Midbrain (tissue), 1 donor: ENCODE measurements around the gene NANOS3.

Experiments
- DNase-seq: peaks from one replicate; lab custom pipeline; 2025; lab: John Stamatoyannopoulos, UW

NANOS3 gene

DNA sequence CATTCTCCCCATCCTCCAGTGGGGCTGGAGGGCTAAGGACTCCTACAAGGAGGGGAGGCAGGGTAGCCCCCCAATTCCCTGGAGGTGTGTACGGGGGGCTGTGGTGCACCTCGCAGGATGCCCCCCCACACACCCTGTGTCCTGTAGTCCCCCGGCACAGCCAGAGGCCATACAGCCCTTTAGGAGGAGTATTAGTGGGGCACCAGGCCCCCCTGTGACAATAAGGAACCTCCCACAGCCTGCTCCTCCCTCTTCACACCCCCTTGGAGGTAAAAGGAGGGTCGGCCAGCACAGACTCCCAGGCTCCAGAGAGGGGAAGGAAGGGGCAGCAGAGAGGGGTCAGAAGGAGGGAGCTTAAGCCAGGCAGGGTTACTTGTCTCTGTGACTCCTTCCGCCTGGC is at the start of gene NANOS3:
NANOS3 (plus strand) TSS at position 301 of the 400 bp plus-strand sequence. CDS start 115 bp downstream, outside the sequence.
- no peak for DNase-seq

DNA sequence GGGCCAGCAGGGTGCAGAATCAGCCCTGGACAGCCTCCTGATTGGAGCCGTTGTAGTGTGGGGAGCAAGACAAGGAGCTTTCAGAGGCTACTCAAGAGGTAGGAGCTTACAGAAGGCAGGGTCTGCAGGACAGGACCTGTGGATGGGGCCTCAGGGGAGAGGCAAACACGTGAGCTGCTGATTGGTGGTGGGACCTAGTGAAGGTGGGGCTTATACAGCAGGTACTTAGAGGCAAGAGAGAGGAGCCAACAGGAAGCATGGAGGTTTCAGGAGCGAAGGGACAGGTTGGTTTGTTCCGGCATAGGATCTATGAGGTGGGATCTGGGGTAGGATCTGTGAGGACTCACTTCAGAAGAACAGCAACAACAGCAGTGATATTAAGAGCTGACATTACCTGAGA is 49.3 kb upstream of the NANOS3 start:
- no peak for DNase-seq

DNA sequence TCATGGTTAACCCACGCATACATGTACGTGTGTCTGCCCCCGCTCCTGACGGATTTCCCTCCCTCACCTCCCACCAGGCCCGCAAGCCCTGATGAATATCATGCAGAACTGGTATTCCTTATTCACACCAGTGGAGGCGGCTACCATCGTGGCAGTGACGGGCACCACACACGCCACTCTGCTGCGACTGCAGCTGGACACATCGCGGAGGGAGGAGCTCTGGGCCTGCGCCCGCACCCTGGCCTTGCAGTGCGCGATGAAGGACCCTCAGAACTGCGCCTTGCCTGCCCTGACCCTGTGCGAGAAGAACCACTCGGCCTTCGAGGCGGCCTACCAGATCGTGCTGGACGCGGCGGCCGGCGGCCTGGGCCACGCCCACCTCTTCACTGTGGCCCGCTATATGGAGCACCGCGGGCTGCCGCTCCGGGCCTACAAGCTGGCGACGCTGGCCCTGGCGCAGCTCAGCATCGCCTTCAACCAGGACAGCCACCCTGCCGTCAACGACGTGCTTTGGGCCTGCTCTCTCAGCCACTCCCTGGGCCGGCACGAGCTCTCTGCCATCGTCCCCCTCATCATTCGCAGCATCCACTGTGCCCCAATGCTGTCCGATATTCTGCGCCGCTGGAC is 46.7 kb upstream of the NANOS3 start:
- no peak for DNase-seq

DNA sequence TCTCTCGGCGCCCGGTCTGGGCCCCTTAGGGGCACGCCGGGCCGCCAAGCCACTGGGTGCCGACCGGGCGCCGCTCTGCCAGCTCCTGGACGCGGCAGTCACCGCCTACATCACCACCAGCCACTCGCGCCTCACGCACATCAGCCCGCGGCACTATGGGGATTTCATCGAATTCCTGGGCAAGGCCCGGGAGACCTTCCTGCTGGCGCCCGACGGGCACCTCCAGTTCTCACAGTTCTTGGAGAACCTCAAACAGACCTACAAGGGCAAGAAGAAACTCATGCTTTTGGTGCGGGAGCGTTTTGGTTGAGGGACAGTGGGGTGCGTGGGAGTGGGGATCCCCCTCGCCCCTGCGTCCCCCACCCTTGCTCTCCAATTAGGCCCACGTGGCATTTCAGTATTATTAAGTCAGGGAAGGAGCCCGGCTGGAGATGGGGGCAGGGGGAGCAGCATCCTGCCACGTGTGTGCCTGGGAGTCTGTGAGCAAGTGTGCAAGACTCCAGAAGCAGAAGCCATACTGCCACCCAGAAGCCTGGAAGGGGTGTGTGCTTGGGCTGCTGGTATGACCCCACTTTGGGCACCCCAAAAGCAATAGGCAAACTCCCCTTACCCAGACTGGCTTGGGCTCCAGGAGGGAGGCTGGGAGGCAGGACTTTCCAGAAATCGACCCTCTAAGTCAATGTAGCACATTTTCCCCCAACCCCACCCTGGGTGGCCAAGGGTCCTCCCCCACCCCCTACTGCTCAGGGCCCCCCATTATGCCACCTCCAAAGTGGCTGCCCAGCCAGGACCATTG is 46.0 kb upstream of the NANOS3 start:
- no peak for DNase-seq

GRCh38 chr19:13831537-13832467 is 45.1 kb upstream of the NANOS3 start:
- DNase-seq: no peak

GRCh38 chr19:13833330-13834243 is 43.3 kb upstream of the NANOS3 start:
- peak; percentile 86 for DNase-seq

DNA sequence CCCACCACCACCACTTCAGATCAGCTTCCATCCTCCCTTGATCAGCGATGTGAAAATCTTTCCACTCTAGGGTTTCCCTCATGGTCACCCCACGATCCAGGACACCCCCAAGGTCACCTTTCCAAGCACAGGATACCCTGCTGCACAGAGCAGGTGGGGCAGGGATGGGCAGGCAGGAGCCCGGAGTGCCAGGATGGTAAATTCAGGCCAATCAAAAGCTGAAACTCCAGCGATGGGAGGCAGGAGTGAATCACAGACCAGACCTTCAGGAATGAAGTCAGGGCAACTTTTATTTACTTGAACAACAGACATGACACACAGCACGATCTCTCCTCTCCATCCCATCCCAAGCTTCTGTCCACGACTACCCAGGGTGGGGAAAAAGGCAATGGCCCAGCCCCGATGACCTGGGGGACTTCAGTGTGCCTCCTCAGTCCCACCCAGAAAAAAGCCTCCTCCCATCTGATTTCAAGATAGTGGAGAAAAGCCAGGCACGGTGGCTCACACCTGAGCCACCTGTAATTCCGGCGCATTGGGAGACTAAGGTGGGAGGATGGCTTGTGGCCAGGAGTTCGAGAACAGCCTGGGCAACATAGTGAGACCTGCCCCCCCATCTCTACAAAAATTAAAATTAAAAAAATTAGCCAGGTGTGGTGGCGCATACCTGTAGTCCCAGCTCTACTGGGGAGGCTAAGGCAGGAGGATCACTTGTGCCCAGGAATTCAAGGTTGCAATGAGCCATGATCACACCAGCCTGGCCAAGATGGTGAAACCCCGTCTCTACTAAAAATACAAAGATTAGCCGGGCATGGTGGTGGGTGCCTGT is 42.5 kb upstream of the NANOS3 start:
- no peak for DNase-seq

GRCh38 chr19:13835791-13836723 is 40.9 kb upstream of the NANOS3 start:
- no peak for DNase-seq

DNA sequence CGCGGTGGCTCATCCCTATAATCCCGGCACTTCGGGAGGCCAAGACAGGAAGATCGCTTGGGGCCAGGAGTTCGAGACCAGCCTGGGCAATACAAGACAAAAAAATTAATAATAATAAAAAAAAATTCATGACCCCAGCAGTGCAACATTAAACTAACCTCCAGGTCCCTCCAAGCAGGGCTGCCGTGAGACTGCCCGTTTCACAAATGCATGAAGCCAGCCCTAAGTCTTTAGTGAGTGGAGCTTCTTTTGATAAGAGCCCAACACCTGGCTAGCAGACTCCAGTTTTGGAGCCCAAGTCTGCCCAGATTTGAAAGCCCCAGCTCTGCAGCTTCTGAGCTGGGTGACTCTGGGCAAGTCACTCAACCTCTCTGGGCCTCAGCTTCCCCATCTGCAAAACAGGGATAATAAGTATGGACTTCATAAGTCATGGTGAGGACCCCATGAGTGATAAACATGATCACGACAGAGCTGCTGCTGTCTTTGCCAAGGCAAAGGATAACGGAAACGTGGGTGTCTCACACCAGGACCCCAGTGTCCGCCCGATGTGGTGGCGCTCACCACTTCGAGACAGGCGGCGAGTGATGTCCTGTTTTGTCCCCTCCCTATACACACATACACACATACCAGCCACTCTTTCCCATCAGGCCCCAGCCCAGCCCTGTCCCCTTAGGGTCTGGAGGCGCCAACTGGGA is 38.4 kb upstream of the NANOS3 start:
- DNase-seq: no peak

DNA sequence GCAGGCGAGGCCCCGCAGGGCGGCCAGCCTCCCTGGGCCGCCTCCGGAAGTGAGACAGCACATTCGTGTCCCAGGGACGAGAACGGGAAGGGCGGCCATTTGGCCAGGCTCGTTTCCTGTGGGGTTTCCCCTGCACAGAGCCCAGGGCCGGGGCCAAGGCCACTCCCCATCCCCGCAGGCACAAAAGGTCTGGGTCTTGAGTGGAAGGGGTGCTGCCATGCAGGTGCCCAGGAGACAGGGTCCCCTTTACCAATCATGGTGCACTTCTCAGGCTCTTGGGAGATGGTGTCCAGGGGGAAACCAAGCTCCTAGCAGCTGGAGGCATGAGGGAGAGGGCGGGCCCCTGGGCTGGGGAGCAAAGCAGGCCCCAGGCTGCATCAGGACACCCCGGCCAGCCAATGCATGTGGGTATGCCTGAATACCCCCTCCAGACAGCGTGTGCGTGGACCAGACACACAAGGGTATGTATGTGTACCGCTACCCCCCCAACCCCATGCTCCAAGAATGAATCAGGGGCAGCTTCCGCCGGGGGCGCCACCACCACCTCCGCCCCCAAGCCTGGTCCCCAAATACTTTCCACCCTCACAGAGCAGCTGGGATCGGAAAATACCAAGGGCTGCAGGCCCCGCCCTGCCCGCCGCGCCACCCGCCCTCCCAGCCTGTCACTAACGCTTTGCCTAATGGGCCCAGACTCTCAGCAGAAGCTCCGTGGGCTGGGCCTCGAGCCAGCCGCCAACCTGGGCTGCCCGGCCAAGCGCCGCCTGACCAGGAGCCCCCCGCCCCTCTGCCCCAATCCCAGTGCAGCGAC is 37.6 kb upstream of the NANOS3 start:
- peak; percentile 17 for DNase-seq

- no peak for DNase-seq
Measured at GRCh38 chr19:13839938-13840304, 37.0 kb upstream of the NANOS3 start.

DNA sequence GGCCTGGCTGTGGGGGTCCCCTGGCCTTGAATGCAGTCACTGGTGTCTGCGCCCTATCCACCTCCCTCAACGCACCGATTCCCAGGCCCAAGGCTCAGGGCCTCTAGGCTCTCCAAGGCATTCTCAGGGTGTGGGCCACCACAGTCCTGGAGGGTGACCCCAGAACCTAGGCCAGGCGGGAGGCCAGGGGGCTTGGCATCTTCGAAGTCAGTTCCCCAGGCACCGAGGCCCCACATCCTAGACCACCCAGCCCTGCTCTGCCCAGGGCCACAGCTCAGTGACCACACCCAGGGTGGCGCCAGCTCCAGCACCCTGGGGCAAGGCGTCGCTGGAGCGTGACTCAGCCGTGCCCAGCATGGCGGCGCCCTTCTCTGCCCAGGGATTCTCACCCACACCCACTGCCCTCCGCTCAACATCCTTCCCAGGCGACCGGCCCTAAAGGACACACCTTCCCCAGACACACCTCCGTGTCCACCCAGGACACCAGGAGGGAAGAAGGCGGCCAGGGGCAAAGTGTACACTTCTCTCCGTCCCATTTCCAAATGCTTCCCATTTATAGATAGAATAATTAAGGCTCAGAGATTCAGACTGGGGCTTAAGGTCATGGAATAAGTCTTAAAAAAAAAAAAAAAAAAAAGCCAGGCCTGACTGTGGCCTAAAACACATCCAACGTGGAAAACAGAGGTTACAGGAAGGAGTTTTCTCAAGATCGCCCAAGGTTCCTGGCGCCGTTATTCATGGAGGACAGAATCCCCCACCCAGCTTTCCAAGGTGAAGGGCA is 36.4 kb upstream of the NANOS3 start:
- no peak for DNase-seq

DNA sequence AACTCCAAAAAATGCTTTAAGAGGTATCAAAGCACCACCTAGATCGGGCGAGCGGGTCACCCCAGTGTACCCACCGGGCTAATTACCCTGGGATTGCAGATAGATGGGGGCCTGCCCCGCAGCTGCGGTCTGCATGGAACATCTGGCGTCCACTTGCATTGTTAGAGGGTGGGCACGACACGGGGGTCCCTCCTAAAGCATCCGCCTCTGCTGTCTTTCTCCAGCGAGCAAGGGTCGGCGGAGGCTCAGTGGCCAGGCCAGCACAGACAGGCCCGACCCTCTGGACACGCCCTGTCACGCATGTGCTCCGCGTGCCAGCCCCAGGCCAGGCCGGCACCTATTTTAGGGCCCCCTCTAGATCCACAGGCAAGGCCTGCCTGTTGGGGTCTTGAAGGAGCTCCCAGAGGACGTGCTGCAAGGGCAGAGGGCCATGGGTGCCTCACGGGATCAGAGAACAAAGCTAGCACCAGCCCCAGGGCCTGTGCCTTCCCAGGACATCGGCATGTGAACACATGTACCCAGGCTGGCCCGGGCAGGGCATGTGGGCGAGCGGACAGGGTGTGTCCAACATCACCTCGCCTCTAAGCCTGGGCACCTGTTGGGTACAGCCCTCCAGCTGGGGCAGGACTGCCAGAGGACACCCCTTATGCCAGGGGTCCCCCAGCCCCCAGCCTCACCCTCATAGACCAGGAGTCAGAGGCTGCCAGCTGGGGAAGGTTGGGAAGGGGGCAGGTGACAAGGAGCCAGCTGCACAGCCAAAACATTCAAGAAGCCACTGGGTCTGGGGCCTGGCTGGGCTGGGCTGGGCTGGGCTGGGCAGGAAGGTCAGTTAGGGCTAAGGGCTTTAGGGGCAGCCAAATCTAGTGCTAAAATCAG is 35.6 kb upstream of the NANOS3 start:
- no peak for DNase-seq

DNA sequence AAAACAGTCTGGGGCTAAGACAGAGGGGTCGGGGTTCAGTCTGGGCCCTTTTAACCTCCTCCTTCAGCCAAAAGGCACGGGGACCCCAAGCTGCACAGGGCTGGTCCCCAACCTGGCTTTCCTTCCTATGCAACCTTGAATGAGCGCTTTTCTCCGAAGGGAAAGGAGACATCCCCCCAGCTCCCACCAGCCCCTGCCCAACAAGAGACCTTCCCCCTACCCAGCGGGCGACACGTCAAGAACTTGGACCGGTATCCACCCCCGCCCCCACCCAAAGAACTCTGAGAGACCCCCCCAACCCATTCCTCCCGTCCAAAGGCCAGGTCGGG is 35.0 kb upstream of the NANOS3 start:
- no peak for DNase-seq

- DNase-seq: peak; percentile 56
Measured at GRCh38 chr19:13842291-13843103, 34.4 kb upstream of the NANOS3 start.
